Heart right ventricle (tissue), 16 donors: ENCODE data around the gene GPR119. TPM values are rescaled to one million over a fixed set of nuclear protein-coding genes. Genes with fewer than 3 reads are reported as not detected.
"Not testable (repeated sequence)": the region's sequence is repeated elsewhere in the genome, so short reads cannot be mapped to it uniquely, and the experiment has no call there.

Experiments used
- ATAC-seq, 8 donors: fragments of 200-7000 bp; cut with Tn5 transposase; one replicate each; pipeline ENCODE4 v1.9.1; 2020; ENCODE audit warnings: mild to moderate bottlenecking in 8 of 8, moderate library complexity in 8 of 8, moderate number of reproducible peaks in 1 of 8
- DNase-seq, 2 donors: peaks; one replicate each; pipeline ENCODE4 v3.0.0-alpha.2; 2020
- H3K27ac ChIP-seq, 10 donors: fragments of 200-600 bp; sonication (generic) in 2 of 10; one replicate each; pipeline versions ENCODE4 v1.5.0 to v1.8.0; 2020 to 2022; ENCODE audit warnings: mild to moderate bottlenecking in 3 of 10
- H3K27me3 ChIP-seq, 7 donors: fragments of 200-600 bp; one replicate each; pipeline ENCODE4 v1.8.0; 2021 to 2022; ENCODE audit warnings: mild to moderate bottlenecking in 2 of 7
- H3K36me3 ChIP-seq, 9 donors: fragments of 200-600 bp; sonication (generic) in 1 of 9; one replicate each; pipeline versions ENCODE4 v1.5.0 to v1.8.0; 2020 to 2022; ENCODE audit warnings: mild to moderate bottlenecking in 2 of 9
- H3K4me1 ChIP-seq, 9 donors: fragments of 200-600 bp; sonication (generic) in 1 of 9; one replicate each; pipeline versions ENCODE4 v1.5.0 to v1.8.0; 2020 to 2022; ENCODE audit warnings: mild to moderate bottlenecking in 4 of 9
- H3K4me3 ChIP-seq, 10 donors: fragments of 200-600 bp; sonication (generic) in 2 of 10; one replicate each; pipeline versions ENCODE4 v1.5.0 to v1.8.0; 2020 to 2022; ENCODE audit warnings: mild to moderate bottlenecking in 7 of 10, moderate library complexity in 2 of 10
- H3K9me3 ChIP-seq, 11 donors: fragments of 200-600 bp in 10 of 11; sonication (generic) in 2 of 11; one replicate each; pipeline versions ENCODE4 v1.5.0 to v1.8.0; 2013 to 2022; ENCODE audit warnings: mild to moderate bottlenecking in 2 of 11, control low read depth in 1 of 11, moderate library complexity in 1 of 11
- WGBS, 2 donors: extraction: QIAGEN DNeasy Blood & Tissue Kit; methylation state at CpG; one replicate each; pipeline ENCODE4 v1.1.7; 2013; ENCODE audit warnings: inconsistent platforms in 1 of 2; 5-methylcytosine and 5-hydroxymethylcytosine counted together
- intact Hi-C, 10 donors: fragments of 100-400 bp; cut with DNase I; formaldehyde crosslinking; loops; one replicate each; pipeline versions ENCODE4 v1.11.1 to v1.14.2; 2022
- long read RNA-seq, 3 donors: library from polyadenylated mRNA; unstranded; transcript quantifications; one replicate each; pipeline ENCODE4 v2.0.0, GENCODE V29; 2020 to 2021
- polyA plus RNA-seq, 2 donors: library from polyadenylated mRNA; stranded (reverse); fragments of 200-250 nt; gene quantifications; one replicate each; pipeline ENCODE4 v1.2.3, GENCODE V29; 2013
- total RNA-seq, 10 donors: library from RNA; stranded (reverse); fragmentation: NEBNext Ultra II Directional in 3 of 10; extraction: Animal tissue kit (Norgen Biotek cat#: 25700) in 3 of 10; gene quantifications; one replicate each; pipeline versions ENCODE4 v1.2.1 to v1.2.4, GENCODE V29; 2021 to 2023
- TF ChIP-seq, protein P1 (sequence below), 9 donors: fragments of 200-600 bp; sonication (generic) in 2 of 9; IDR thresholded peaks; one replicate each; pipeline versions ENCODE4 v1.5.0 to v1.8.0; 2021 to 2022; ENCODE audit warnings: antibody characterized with exemption in 9 of 9, mild to moderate bottlenecking in 5 of 9, moderate library complexity in 1 of 9
- donor health status: Arrhythmogenic right ventricular cardiomyopathy.
- donor health status: ischemic (EF 13 %, LVEDD 7.1; RV severe dilation, severe dysfunction).
- donor health status: healthy with polysubstance abuse.
- donor health status: DM: no; HTN: yes; CAD: no.
- donor health status: DM: no; HTN: no; CAD: no.
- donor health status: ischemic (EF 25% LVEDD 6.9; RV normal size, moderate dysfunction).
- donor health status: ischemic (EF 25% LVEDD 5.7; RV mildly dilated, moderate dysfunction).
- donor health status: healthy.
- donor health status: DM: yes; HTN: yes; CAD: no.
- donor health status: Ischemic cardiomyopathy.
- donor health status: ischemic (EF 35%, LVEDD 5.7; RV mildly dilated, moderate dysfunction).
- donor health status: nonischemic (EF 11% LVEDD 7.7; RV severe dilation, severe dysfunction).
- donor health status: DM: yes; HTN: yes; CAD: no.
- donor health status: PGD.
- donor health status: ischemic (EF 29% LVEDD 5.4; RV normal size, mild dysfunction).
- donor health status: nonischemic (EF 23%, LVEDD 6.1; RV moderate dilation, normal function).

GPR119 gene
- total RNA-seq, result not detected
- polyA plus RNA-seq, result not detected
- long read RNA-seq, donor 1, result 0 reads
- long read RNA-seq, donor 2, result 0 reads
- long read RNA-seq, donor 3, result 0 reads

- no peak within 1 kb of the TSS for H3K4me3 ChIP-seq
- H3K9me3 ChIP-seq, result no peaks in the 10 kb centered on the region
- H3K27ac ChIP-seq, result no peak within 1 kb of the TSS
- no peaks in the 10 kb centered on the region for H3K4me1 ChIP-seq
- no peak for DNase-seq
- intact Hi-C loops, result no loop called here
- H3K27me3 ChIP-seq, result peaks cover 0 to 23% (median 0%) of the 10 kb centered on the region in 7 donors
- TF ChIP-seq, protein P1, sequence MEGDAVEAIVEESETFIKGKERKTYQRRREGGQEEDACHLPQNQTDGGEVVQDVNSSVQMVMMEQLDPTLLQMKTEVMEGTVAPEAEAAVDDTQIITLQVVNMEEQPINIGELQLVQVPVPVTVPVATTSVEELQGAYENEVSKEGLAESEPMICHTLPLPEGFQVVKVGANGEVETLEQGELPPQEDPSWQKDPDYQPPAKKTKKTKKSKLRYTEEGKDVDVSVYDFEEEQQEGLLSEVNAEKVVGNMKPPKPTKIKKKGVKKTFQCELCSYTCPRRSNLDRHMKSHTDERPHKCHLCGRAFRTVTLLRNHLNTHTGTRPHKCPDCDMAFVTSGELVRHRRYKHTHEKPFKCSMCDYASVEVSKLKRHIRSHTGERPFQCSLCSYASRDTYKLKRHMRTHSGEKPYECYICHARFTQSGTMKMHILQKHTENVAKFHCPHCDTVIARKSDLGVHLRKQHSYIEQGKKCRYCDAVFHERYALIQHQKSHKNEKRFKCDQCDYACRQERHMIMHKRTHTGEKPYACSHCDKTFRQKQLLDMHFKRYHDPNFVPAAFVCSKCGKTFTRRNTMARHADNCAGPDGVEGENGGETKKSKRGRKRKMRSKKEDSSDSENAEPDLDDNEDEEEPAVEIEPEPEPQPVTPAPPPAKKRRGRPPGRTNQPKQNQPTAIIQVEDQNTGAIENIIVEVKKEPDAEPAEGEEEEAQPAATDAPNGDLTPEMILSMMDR (IDR thresholded peaks at IDR 0.05), result no peak
- ATAC-seq, result no peak
- no peaks in the 10 kb centered on the region for H3K36me3 ChIP-seq
- 69 to 77% methylated on average over 4 of the region's 4 CpGs for WGBS, 2 donors
Measured at GRCh38 chrX:130385520-130385919, at the start of gene GPR119. Gene GPR119 (minus strand): TSS chrX:130385674. CDS start chrX:130385447, 227 bp downstream.

DNA sequence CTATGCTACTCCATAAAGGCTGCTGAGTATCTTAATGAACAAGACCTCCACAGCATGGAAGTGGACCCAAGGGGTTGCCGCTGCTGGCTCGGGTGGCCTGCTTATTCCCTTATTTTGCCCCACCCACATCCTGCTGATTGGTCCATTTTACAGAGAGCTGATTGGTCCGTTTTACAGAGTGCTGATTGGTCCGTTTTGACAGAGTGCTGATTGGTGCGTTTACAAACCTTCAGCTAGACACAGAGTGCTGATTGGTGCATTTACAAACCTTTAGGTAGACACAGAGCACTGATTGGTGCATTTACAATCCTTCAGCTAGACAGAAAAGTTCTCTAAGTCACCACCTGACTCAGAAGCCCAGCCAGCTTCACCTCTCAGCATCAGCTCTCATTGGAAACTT lies 43.8 kb upstream of the GPR119 start:
- H3K4me3 ChIP-seq, H3K9me3 ChIP-seq: not testable (repeated sequence)

GRCh38 chrX:130426531-130426930 lies 41.1 kb upstream of the GPR119 start:
- ATAC-seq, result no peak
- Histone ChIP-seq H3K4me3 (no peak overlapping the region), H3K27me3 (peaks cover 0 to 17% (median 0%) of the 10 kb centered on the region in 7 donors), H3K27ac (no peak overlapping the region), H3K9me3 (no peaks in the 10 kb centered on the region), H3K36me3 (no peaks in the 10 kb centered on the region), H3K4me1 (no peaks in the 10 kb centered on the region)
- TF ChIP-seq, protein P1 (IDR thresholded peaks at IDR 0.05), result no peak
- DNase-seq, result no peak
- intact Hi-C loops, result no loop called here
- 92% methylated on average over 6 of the region's 6 CpGs for WGBS, 2 donors

More for the DNA sequence above, 43.8 kb upstream of the GPR119 start:
- H3K27ac ChIP-seq, H3K36me3 ChIP-seq, H3K4me1 ChIP-seq, DNase-seq, ATAC-seq, intact Hi-C loops: not testable (repeated sequence)
- peaks cover 0 to 12% (median 0%) of the 10 kb centered on the region in 7 donors for H3K27me3 ChIP-seq
- WGBS, 2 donors, result 70 to 85% methylated on average over 4 to 5 of the region's 5 CpGs

- peaks cover 0 to 13% (median 0%) of the 10 kb centered on the region in 9 donors for H3K36me3 ChIP-seq
- no peaks in the 10 kb centered on the region for H3K4me1 ChIP-seq
- TF ChIP-seq, protein P1 (IDR thresholded peaks at IDR 0.05), result no peak
- DNase-seq (no peak), ATAC-seq (no peak)
- H3K27me3 ChIP-seq, result peaks cover 0 to 4% (median 0%) of the 10 kb centered on the region in 7 donors
- no peak overlapping the region for H3K4me3 ChIP-seq
- H3K9me3 ChIP-seq, result no peaks in the 10 kb centered on the region
- intact Hi-C loops, result no loop called here
- H3K27ac ChIP-seq, result no peak overlapping the region
- 89 to 100% methylated on average over 2 of the region's 2 CpGs for WGBS, 2 donors
Measured at GRCh38 chrX:130419263-130419662, 33.8 kb upstream of the GPR119 start.

DNA sequence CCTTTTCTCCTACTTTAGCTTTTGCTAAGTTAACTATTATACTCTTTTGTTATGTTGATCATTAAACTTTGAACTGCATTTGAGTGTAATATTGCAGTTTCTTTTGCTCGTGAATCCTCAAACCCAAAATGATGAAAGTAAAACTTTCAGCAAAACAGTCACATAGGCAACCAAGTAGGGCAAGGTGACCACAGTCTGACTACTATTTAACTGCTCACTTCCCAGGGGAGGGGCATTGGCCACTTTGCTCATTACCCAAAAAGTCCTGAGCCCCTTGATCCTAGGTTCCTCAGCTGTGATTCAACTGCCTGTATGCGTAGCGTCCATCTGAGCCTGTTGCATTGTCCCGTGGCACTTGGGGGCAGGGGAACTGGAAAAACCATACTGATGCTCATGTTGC lies 33.3 kb upstream of the GPR119 start:
- ATAC-seq (no peak), DNase-seq (no peak)
- Histone ChIP-seq H3K4me1 (no peaks in the 10 kb centered on the region), H3K9me3 (no peaks in the 10 kb centered on the region), H3K27ac (no peak overlapping the region), H3K27me3 (peaks cover 0 to 4% (median 0%) of the 10 kb centered on the region in 7 donors), H3K36me3 (peaks cover 0 to 18% (median 0%) of the 10 kb centered on the region in 9 donors), H3K4me3 (no peak overlapping the region)
- intact Hi-C loops, result no loop called here
- WGBS, 2 donors, result 84 to 95% methylated on average over 4 of the region's 4 CpGs
- TF ChIP-seq, protein P1 (IDR thresholded peaks at IDR 0.05), result no peak
